H1 (cell line): Measurements from ENCODE around the gene PIGZ. TPM values are rescaled to one million over a fixed set of nuclear protein-coding genes. Genes with fewer than 3 reads are reported as not detected.

Source experiments
- CEBPB ChIP-seq: IDR thresholded peaks from 2 replicates; pipeline ENCODE4 v1.6.1; 2012; ENCODE audit warnings: low read depth, low read length
- EZH2 ChIP-seq: fragments of 200-600 bp; sonication (generic); IDR thresholded peaks from 2 replicates; pipeline ENCODE4 v1.7.1; 2012; ENCODE audit warnings: low read depth, mild to moderate bottlenecking, moderate library complexity, low read length, inconsistent platforms; ENCODE audit not compliant: severe bottlenecking
- MAFK ChIP-seq: IDR thresholded peaks from 2 replicates; pipeline ENCODE4 v1.6.1; 2012; ENCODE audit warnings: low read depth, mild to moderate bottlenecking, improper control_type of control experiment, low read length
- RBBP5 ChIP-seq: IDR thresholded peaks from 2 replicates; pipeline ENCODE4 v1.7.1; 2012; ENCODE audit warnings: low read depth, mild to moderate bottlenecking, inconsistent platforms, low read length, moderate library complexity, borderline replicate concordance
- RNF2 ChIP-seq: fragments of 200-900, 300-1000 bp; sonication (generic); IDR thresholded peaks from 2 replicates; pipeline ENCODE4 v1.7.1; 2016; ENCODE audit warnings: borderline replicate concordance, low read depth, mild to moderate bottlenecking, antibody characterized with exemption, low read length; ENCODE audit not compliant: poor library complexity, severe bottlenecking; ENCODE audit errors: missing control alignments
- SP2 ChIP-seq: IDR thresholded peaks from 2 replicates; pipeline ENCODE4 v1.6.1; 2012; ENCODE audit warnings: mild to moderate bottlenecking, low read length, inconsistent platforms
- TCF12 ChIP-seq: IDR thresholded peaks from 2 replicates; pipeline ENCODE4 v1.6.1; 2011; ENCODE audit warnings: low read depth, mild to moderate bottlenecking, low read length
- YY1 ChIP-seq: IDR thresholded peaks from 2 replicates; pipeline ENCODE4 v1.6.1; 2011; ENCODE audit warnings: low read depth, mild to moderate bottlenecking, low read length
- polyA plus RNA-seq, 7 experiments: library from polyadenylated mRNA; depleted of rRNA in 3 of 7; stranded (reverse) in 5 of 7; unstranded in 2 of 7; fragments of >200 nt in 5 of 7; fragments of 200-250 nt in 2 of 7; gene quantifications; 1 replicate in 5 of 7; 2 replicates in 1 of 7; 4 replicates in 1 of 7; pipeline versions ENCODE4 v1.2.1 to v1.2.3, GENCODE V29; 2011 to 2013; ENCODE audit warnings: missing spikeins in 2 of 7, mixed read lengths in 2 of 7
- total RNA-seq: library from RNA; stranded (reverse); fragmentation: NEBNext Ultra II Directional; extraction: Animal tissue kit (Norgen Biotek cat#: 25700); gene quantifications from 2 replicates; pipeline ENCODE4 v1.2.1, GENCODE V29; 2021

The PIGZ gene
- total and polyA plus RNA-seq, 2 of the 8 experiments (the other 6 are each of a cell fraction or from before 2014, with no cell fraction given), result 0.32 TPM; not detected in 1

- no peak for TF ChIP-seq RNF2
- no peak for TF ChIP-seq TCF12
- TF ChIP-seq CEBPB, result no peak
- no peak for TF ChIP-seq SP2
- TF ChIP-seq MAFK, result no peak
- TF ChIP-seq RBBP5, result no peak
- no peak for TF ChIP-seq EZH2
- no peak for TF ChIP-seq YY1
These were observed 36.0 kb downstream of the PIGZ start (continued) for GRCh38 chr3:196932600-196932999.
